ENCODE results near the gene SLC5A3. TPM values are rescaled to one million over a fixed set of nuclear protein-coding genes. Genes with fewer than 3 reads are reported as not detected.
A peak's percentile ranks its signal among the peaks of the same experiment; 100 is the strongest.

Gene SLC5A3
- total and polyA plus RNA-seq, 2 of the 8 experiments (the other 6 are each of a cell fraction or from before 2014, with no cell fraction given) = 4.0 to 19.4 TPM

- Histone ChIP-seq H3K4me3 (ENCODE audit: extremely low read depth in 1 of 4, insufficient read depth in 2 of 4, low read depth in 3 of 4, low read length in 4 of 4) (peak overlapping the region; percentile 67 to 92 (median 76)), H2AK5ac (ENCODE audit: low read depth, low read length) (no peak overlapping the region), H3K4me2 (ENCODE audit: insufficient read depth in 1 of 2, low read depth in 2 of 2, low read length in 2 of 2) (peak overlapping the region; percentile 75 to 96), H2BK12ac (ENCODE audit: low read depth, low read length) (no peak overlapping the region; the same call in 1 of the 2 replicates), H4K8ac (ENCODE audit: extremely low read depth, insufficient read depth, low read length) (no peak overlapping the region; the same call in 1 of the 2 replicates), H2BK5ac (ENCODE audit: low read depth, low read length) (no peak overlapping the region), H3K18ac (ENCODE audit: extremely low read depth, low read length) (peak overlapping the region; percentile 89), H3K56ac (replicated peaks; ENCODE audit: insufficient read length, low read depth, low read length) (no peak overlapping the region), H4K20me1 (replicated peaks in 1 of 2; ENCODE audit: control insufficient read depth in 1 of 2, insufficient read depth in 2 of 2, low read length in 2 of 2) (peaks cover 9 to 20% of the 10 kb centered on the region in 2 experiments), H2BK20ac (ENCODE audit: low read length) (no peak overlapping the region), H3K4ac (replicated peaks; ENCODE audit: insufficient read length, low read depth, low read length) (no peak overlapping the region), H3K23ac (ENCODE audit: insufficient read length) (no peak overlapping the region), H4K91ac (replicated peaks; ENCODE audit: insufficient read length, low read length) (peak overlapping the region; percentile 80), H3K79me1 (ENCODE audit: low read depth, low read length) (no peaks in the 10 kb centered on the region; the same call in 1 of the 2 replicates), H3K27me3 (replicated peaks in 1 of 4; ENCODE audit: control insufficient read depth in 3 of 4, extremely low read depth in 1 of 4, insufficient read depth in 3 of 4, low read length in 3 of 4) (no peaks in the 10 kb centered on the region; a peak in 2 of 7 replicates), H3K36me3 (ENCODE audit: control insufficient read depth in 2 of 4, insufficient read depth in 4 of 4, low read length in 3 of 4) (peaks cover 0 to 4% (median 0%) of the 10 kb centered on the region in 4 experiments; a peak in 2 of 8 replicates), H3K9me3 (ENCODE audit: insufficient read depth in 2 of 2, low read depth in 1 of 2, low read length in 1 of 2) (no peaks in the 10 kb centered on the region), H2BK120ac (replicated peaks; ENCODE audit: low read depth, low read length) (no peak overlapping the region), H3K27ac (ENCODE audit: low read depth, low read length) (peak overlapping the region; percentile 65; the same call in 1 of the 2 replicates), H3K4me1 (replicated peaks in 1 of 4; ENCODE audit: control insufficient read depth in 3 of 4, insufficient read depth in 4 of 4, low read length in 3 of 4) (peaks cover 0 to 11% (median 3%) of the 10 kb centered on the region in 4 experiments; a peak in 6 of 7 replicates), H2BK15ac (ENCODE audit: low read length) (no peak overlapping the region), H3K23me2 (ENCODE audit: low read depth, low read length) (peaks cover 12% of the 10 kb centered on the region; the same call in 1 of the 2 replicates), H3K9ac (replicated peaks in 1 of 4; ENCODE audit: extremely low read depth in 1 of 4, low read depth in 3 of 4, low read length in 3 of 4) (peak overlapping the region; percentile 58 to 95 (median 67); a peak in 6 of 7 replicates), H3K14ac (ENCODE audit: insufficient read length) (no peak overlapping the region), H2AFZ (ENCODE audit: low read length) (no peak overlapping the region), H4K5ac (ENCODE audit: insufficient read length, low read depth, low read length) (peak overlapping the region; percentile 69), H3K79me2 (ENCODE audit: control insufficient read depth in 1 of 2, insufficient read depth in 2 of 2, low read length in 2 of 2) (peaks cover 0 to 48% of the 10 kb centered on the region in 2 experiments; a peak in 3 of 4 replicates)
- CTCF ChIA-PET (ENCODE audit: partially characterized antibody) = interaction anchor here (0.6 to 2.3 kb wide), 16 partner anchors 10 to 280 kb away, joined by 3 to 17 read pairs (median 3); no protein-coding TSS in a partner anchor
- POLR2A ChIA-PET (ENCODE audit: partially characterized antibody) = interaction anchor here (0.7 to 2.6 kb wide), 39 partner anchors 9 to 281 kb away, joined by 3 to 19 read pairs (median 4); no protein-coding TSS in a partner anchor
- FAIRE-seq (no peak), DNase-seq (ENCODE audit: low read depth in 1 of 2, low spot score in 2 of 2) (peak in 1 of 2 experiments; percentile 54)
- peak; percentile 58 for TF ChIP-seq KDM4A (IDR thresholded peaks at IDR 0.05; ENCODE audit: low read depth, low read length, severe bottlenecking)
- no peak for TF ChIP-seq BACH1 (IDR thresholded peaks at IDR 0.05; ENCODE audit: low read length)
- 0% methylated on average over 25 of the region's 95 CpGs; no CpG with 5 or more reads in 1 of the 2 experiments for WGBS, 2 experiments (ENCODE audit: extremely low coverage in 1 of 2, insufficient coverage in 1 of 2, insufficient read length in 1 of 2, insufficient replicate concordance in 2 of 2, low coverage in 1 of 2, low lambda C conversion rate in 2 of 2, missing lambda C conversion rate in 1 of 2)
Observed at GRCh38 chr21:34073749-34074282, 438 bp downstream of the SLC5A3 start.
